HEK293 (cell line): ENCODE data around the gene PNPLA2.
A peak's percentile ranks its signal among the peaks of the same experiment; 100 is the strongest.

Experiments
- CTCF ChIA-PET: fragments of 350-600 bp; formaldehyde crosslinking; extraction: SDS; loops from one replicate; lab custom pipeline; 2021; ENCODE audit warnings: antibody characterized with exemption; lab: Yijun Ruan, JAX
- POLR2A ChIA-PET: fragments of 300-600 bp; formaldehyde crosslinking; extraction: SDS; loops from one replicate; lab custom pipeline; 2020; ENCODE audit warnings: antibody characterized with exemption, inconsistent platforms; lab: Yijun Ruan, JAX
- H3K27ac ChIP-seq: fragments of 200-500 bp; sonication (Bioruptor generic); 2 replicates; pipeline ENCODE4 v1.5.1; 2014; ENCODE audit warnings: low read depth, low read length, control low read depth, inconsistent platforms; ENCODE audit errors: extremely low read depth
- H3K36me3 ChIP-seq, 2 experiments: fragments of 200-500 bp in 1 of 2; sonication (Bioruptor generic) in 1 of 2; 1 replicate in 1 of 2; 2 replicates in 1 of 2; pipeline ENCODE4 v1.5.1; 2014 to 2017; ENCODE audit warnings: inconsistent platforms in 2 of 2, low read length in 2 of 2; ENCODE audit not compliant: control insufficient read depth in 2 of 2, insufficient read depth in 1 of 2
- H3K4me1 ChIP-seq: fragments of 200-500 bp; sonication (Bioruptor generic); 2 replicates; pipeline ENCODE4 v1.5.1; 2014; ENCODE audit warnings: mild to moderate bottlenecking, low read length, inconsistent platforms; ENCODE audit not compliant: control insufficient read depth, insufficient read depth
- H3K4me3 ChIP-seq: 2 replicates; pipeline ENCODE4 v1.5.1; 2011; ENCODE audit warnings: low read depth, mild to moderate bottlenecking, control low read depth, low read length, moderate library complexity
- H3K9me3 ChIP-seq: fragments of 200-500 bp; sonication (Bioruptor generic); 2 replicates; pipeline ENCODE4 v1.5.1; 2014; ENCODE audit warnings: low read depth, low read length, inconsistent platforms; ENCODE audit not compliant: control insufficient read depth, insufficient read depth
- EGR2 ChIP-seq: fragments of 450-650 bp; formaldehyde crosslinking; IDR thresholded peaks from 2 replicates; pipeline ENCODE4 v1.5.1; 2016; ENCODE audit warnings: low read depth, missing biosample characterization, missing genetic modification characterization
- FEZF1 ChIP-seq: fragments of 450-650 bp; formaldehyde crosslinking; IDR thresholded peaks from 2 replicates; pipeline ENCODE4 v1.5.1; 2016; ENCODE audit warnings: missing biosample characterization, missing genetic modification characterization
- GLIS1 ChIP-seq: fragments of 450-650 bp; formaldehyde crosslinking; IDR thresholded peaks from 2 replicates; pipeline ENCODE4 v1.5.1; 2016; ENCODE audit warnings: missing biosample characterization, missing genetic modification characterization
- HOXC10 ChIP-seq: sonication (generic); formaldehyde crosslinking; IDR thresholded peaks from 2 replicates; pipeline ENCODE4 v1.8.1; 2023; ENCODE audit warnings: mild to moderate bottlenecking, missing genetic modification reagents
- HOXD13 ChIP-seq: sonication (generic); formaldehyde crosslinking; IDR thresholded peaks from 2 replicates; pipeline ENCODE4 v1.8.0; 2022; ENCODE audit warnings: missing genetic modification reagents, borderline replicate concordance
- KLF10 ChIP-seq: fragments of 450-650 bp; IDR thresholded peaks from 2 replicates; pipeline ENCODE4 v1.5.1; 2018; ENCODE audit warnings: missing biosample characterization, mild to moderate bottlenecking, missing genetic modification characterization
- KLF16 ChIP-seq: fragments of 450-650 bp; formaldehyde crosslinking; IDR thresholded peaks from 2 replicates; pipeline ENCODE4 v1.5.1; 2017; ENCODE audit warnings: missing biosample characterization, missing genetic modification characterization
- KLF9 ChIP-seq: fragments of 450-650 bp; formaldehyde crosslinking; IDR thresholded peaks from 2 replicates; pipeline ENCODE4 v1.5.1; 2016; ENCODE audit warnings: missing biosample characterization, missing genetic modification characterization, low read depth
- OVOL3 ChIP-seq: fragments of 450-650 bp; formaldehyde crosslinking; IDR thresholded peaks from 2 replicates; pipeline ENCODE4 v1.5.1; 2016; ENCODE audit warnings: missing biosample characterization, missing genetic modification characterization
- PBX3 ChIP-seq: sonication (generic); formaldehyde crosslinking; IDR thresholded peaks from 2 replicates; pipeline ENCODE4 v1.8.1; 2022; ENCODE audit warnings: mild to moderate bottlenecking, moderate library complexity, missing genetic modification reagents
- REPIN1 ChIP-seq: fragments of 450-650 bp; formaldehyde crosslinking; IDR thresholded peaks from 2 replicates; pipeline ENCODE4 v1.5.1; 2017; ENCODE audit warnings: missing biosample characterization, missing genetic modification characterization, low read depth
- SP2 ChIP-seq: fragments of 450-650 bp; formaldehyde crosslinking; IDR thresholded peaks from 2 replicates; pipeline ENCODE4 v1.5.1; 2016; ENCODE audit warnings: missing biosample characterization, missing genetic modification characterization
- SP3 ChIP-seq: fragments of 450-650 bp; formaldehyde crosslinking; IDR thresholded peaks from 2 replicates; pipeline ENCODE4 v1.5.1; 2016; ENCODE audit warnings: missing biosample characterization, missing genetic modification characterization
- YY2 ChIP-seq: fragments of 450-650 bp; formaldehyde crosslinking; IDR thresholded peaks from 2 replicates; pipeline ENCODE4 v1.5.1; 2016; ENCODE audit warnings: missing biosample characterization, missing genetic modification characterization
- ZIC2 ChIP-seq: fragments of 450-650 bp; formaldehyde crosslinking; IDR thresholded peaks from 2 replicates; pipeline ENCODE4 v1.5.1; 2016; ENCODE audit warnings: missing biosample characterization, missing genetic modification characterization
- ZNF10 ChIP-seq: fragments of 450-650 bp; formaldehyde crosslinking; IDR thresholded peaks from 2 replicates; pipeline ENCODE4 v1.5.1; 2017; ENCODE audit warnings: missing biosample characterization, missing genetic modification characterization
- ZNF169 ChIP-seq: fragments of 450-650 bp; formaldehyde crosslinking; IDR thresholded peaks from 2 replicates; pipeline ENCODE4 v1.5.1; 2016; ENCODE audit warnings: missing biosample characterization, missing genetic modification characterization
- ZNF202 ChIP-seq: fragments of 450-650 bp; formaldehyde crosslinking; IDR thresholded peaks from 2 replicates; pipeline ENCODE4 v1.5.1; 2016; ENCODE audit warnings: missing biosample characterization, missing genetic modification characterization, borderline replicate concordance
- ZNF248 ChIP-seq: fragments of 450-650 bp; formaldehyde crosslinking; IDR thresholded peaks from 2 replicates; pipeline ENCODE4 v1.5.1; 2017; ENCODE audit warnings: missing biosample characterization, missing genetic modification characterization
- ZNF266 ChIP-seq: fragments of 450-650 bp; formaldehyde crosslinking; IDR thresholded peaks from 2 replicates; pipeline ENCODE4 v1.5.1; 2016; ENCODE audit warnings: missing biosample characterization, missing genetic modification characterization, low read depth
- ZNF335 ChIP-seq: fragments of 450-650 bp; formaldehyde crosslinking; conservative IDR thresholded peaks from 2 replicates; pipeline ENCODE4 v1.5.1; 2016; ENCODE audit warnings: missing biosample characterization, missing genetic modification characterization
- ZNF423 ChIP-seq: fragments of 450-650 bp; formaldehyde crosslinking; IDR thresholded peaks from 2 replicates; pipeline ENCODE4 v1.5.1; 2016; ENCODE audit warnings: missing biosample characterization, missing genetic modification characterization
- ZNF561 ChIP-seq: fragments of 450-650 bp; IDR thresholded peaks from 2 replicates; pipeline ENCODE4 v1.5.1; 2018; ENCODE audit warnings: missing biosample characterization, missing genetic modification characterization, borderline replicate concordance
- ZNF629 ChIP-seq: fragments of 450-650 bp; formaldehyde crosslinking; IDR thresholded peaks from 2 replicates; pipeline ENCODE4 v1.5.1; 2017; ENCODE audit warnings: missing biosample characterization, missing genetic modification characterization
- ZNF660 ChIP-seq: fragments of 450-650 bp; IDR thresholded peaks from 2 replicates; pipeline ENCODE4 v1.5.1; 2018; ENCODE audit warnings: missing biosample characterization, mild to moderate bottlenecking, missing genetic modification characterization
- ZNF792 ChIP-seq: fragments of 450-650 bp; formaldehyde crosslinking; IDR thresholded peaks from 2 replicates; pipeline ENCODE4 v1.5.1; 2016; ENCODE audit warnings: missing biosample characterization, missing genetic modification characterization
- ZSCAN23 ChIP-seq: fragments of 450-650 bp; formaldehyde crosslinking; IDR thresholded peaks from 2 replicates; pipeline ENCODE4 v1.5.1; 2016; ENCODE audit warnings: missing biosample characterization, missing genetic modification characterization
- ZSCAN30 ChIP-seq: fragments of 450-650 bp; IDR thresholded peaks from 2 replicates; pipeline ENCODE4 v1.5.1; 2018; ENCODE audit warnings: missing biosample characterization, mild to moderate bottlenecking, missing genetic modification characterization, moderate library complexity
- TF ChIP-seq, protein P1 (sequence below): fragments of 450-650 bp; formaldehyde crosslinking; IDR thresholded peaks from 2 replicates; pipeline ENCODE4 v1.5.1; 2016; ENCODE audit warnings: missing biosample characterization, missing genetic modification characterization
- TF ChIP-seq, protein P2 (sequence below): fragments of 450-650 bp; formaldehyde crosslinking; IDR thresholded peaks from 2 replicates; pipeline ENCODE4 v1.5.1; 2016; ENCODE audit warnings: missing biosample characterization, missing genetic modification characterization

The PNPLA2 gene

GRCh38 chr11:819129-819931, 616 bp downstream of the PNPLA2 start:
- Histone ChIP-seq H3K4me1 (0 out of 2 replicates have a peak, but pooled peaks cover 3% of the 10 kb centered on the region), H3K36me3 (peaks cover 4 to 37% of the 10 kb centered on the region in 2 experiments; a peak in 2 of 3 replicates), H3K9me3 (no peaks in the 10 kb centered on the region), H3K27ac (peak overlapping the region; percentile 81), H3K4me3 (peak overlapping the region; percentile 94)
- POLR2A ChIA-PET, result interaction anchor here (0.7 to 11.4 kb wide), 18 partner anchors 9 to 612 kb away, joined by 3 to 202 read pairs (median 6); partner anchors contain the start of genes BET1L, CD151, CEND1 and CRACR2B
- CTCF ChIA-PET, result interaction anchor here (0.9 to 2.1 kb wide), 2 partner anchors 15 to 21 kb away, joined by 3 to 5 read pairs; partner anchors contain the start of gene PIDD1
- no peak for TF ChIP-seq ZNF792 (tag by site-specific recombination)
- TF ChIP-seq YY2 (tag by site-specific recombination), result no peak
- peak; percentile 37; the same call in 1 of the 2 replicates for TF ChIP-seq PBX3 (CRISPR knock-in tag)
- TF ChIP-seq ZNF423, result peak; percentile 89
- TF ChIP-seq ZNF10 (tag by site-specific recombination), result no peak
- peak; percentile 67 for TF ChIP-seq ZIC2 (tag by site-specific recombination)
- TF ChIP-seq ZNF335, result no peak
- TF ChIP-seq, protein P1, sequence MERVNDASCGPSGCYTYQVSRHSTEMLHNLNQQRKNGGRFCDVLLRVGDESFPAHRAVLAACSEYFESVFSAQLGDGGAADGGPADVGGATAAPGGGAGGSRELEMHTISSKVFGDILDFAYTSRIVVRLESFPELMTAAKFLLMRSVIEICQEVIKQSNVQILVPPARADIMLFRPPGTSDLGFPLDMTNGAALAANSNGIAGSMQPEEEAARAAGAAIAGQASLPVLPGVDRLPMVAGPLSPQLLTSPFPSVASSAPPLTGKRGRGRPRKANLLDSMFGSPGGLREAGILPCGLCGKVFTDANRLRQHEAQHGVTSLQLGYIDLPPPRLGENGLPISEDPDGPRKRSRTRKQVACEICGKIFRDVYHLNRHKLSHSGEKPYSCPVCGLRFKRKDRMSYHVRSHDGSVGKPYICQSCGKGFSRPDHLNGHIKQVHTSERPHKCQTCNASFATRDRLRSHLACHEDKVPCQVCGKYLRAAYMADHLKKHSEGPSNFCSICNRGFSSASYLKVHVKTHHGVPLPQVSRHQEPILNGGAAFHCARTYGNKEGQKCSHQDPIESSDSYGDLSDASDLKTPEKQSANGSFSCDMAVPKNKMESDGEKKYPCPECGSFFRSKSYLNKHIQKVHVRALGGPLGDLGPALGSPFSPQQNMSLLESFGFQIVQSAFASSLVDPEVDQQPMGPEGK (tag by site-specific recombination), result peak; percentile 69
- TF ChIP-seq ZNF561, result peak; percentile 41; the same call in 1 of the 2 replicates
- no peak for TF ChIP-seq OVOL3 (tag by site-specific recombination)
- 0 out of 2 replicates have a peak, but pooled peaks have one; percentile 77 for TF ChIP-seq HOXC10 (CRISPR knock-in tag)
- TF ChIP-seq ZNF202 (tag by site-specific recombination), result no peak
- no peak for TF ChIP-seq REPIN1 (tag by site-specific recombination)
- peak; percentile 55 for TF ChIP-seq SP2 (tag by site-specific recombination)
- 0 out of 2 replicates have a peak, but pooled peaks have one; percentile 34 for TF ChIP-seq KLF16 (tag by site-specific recombination)
- TF ChIP-seq GLIS1 (tag by site-specific recombination), result peak; percentile 88
- TF ChIP-seq EGR2, result peak; percentile 49
- TF ChIP-seq KLF9 (tag by site-specific recombination), result peak; percentile 73
- TF ChIP-seq SP3 (tag by site-specific recombination), result peak; percentile 72
- TF ChIP-seq ZNF169, result no peak
- TF ChIP-seq ZNF660 (tag by site-specific recombination), result peak; percentile 30; the same call in 1 of the 2 replicates
- TF ChIP-seq ZSCAN30 (tag by site-specific recombination), result peak; percentile 20; the same call in 1 of the 2 replicates
- TF ChIP-seq KLF10 (tag by site-specific recombination), result peak; percentile 97
- TF ChIP-seq FEZF1 (tag by site-specific recombination), result no peak
- no peak for TF ChIP-seq ZSCAN23
- no peak for TF ChIP-seq ZNF629 (tag by site-specific recombination)
- no peak for TF ChIP-seq HOXD13 (CRISPR knock-in tag)
- TF ChIP-seq, protein P2, sequence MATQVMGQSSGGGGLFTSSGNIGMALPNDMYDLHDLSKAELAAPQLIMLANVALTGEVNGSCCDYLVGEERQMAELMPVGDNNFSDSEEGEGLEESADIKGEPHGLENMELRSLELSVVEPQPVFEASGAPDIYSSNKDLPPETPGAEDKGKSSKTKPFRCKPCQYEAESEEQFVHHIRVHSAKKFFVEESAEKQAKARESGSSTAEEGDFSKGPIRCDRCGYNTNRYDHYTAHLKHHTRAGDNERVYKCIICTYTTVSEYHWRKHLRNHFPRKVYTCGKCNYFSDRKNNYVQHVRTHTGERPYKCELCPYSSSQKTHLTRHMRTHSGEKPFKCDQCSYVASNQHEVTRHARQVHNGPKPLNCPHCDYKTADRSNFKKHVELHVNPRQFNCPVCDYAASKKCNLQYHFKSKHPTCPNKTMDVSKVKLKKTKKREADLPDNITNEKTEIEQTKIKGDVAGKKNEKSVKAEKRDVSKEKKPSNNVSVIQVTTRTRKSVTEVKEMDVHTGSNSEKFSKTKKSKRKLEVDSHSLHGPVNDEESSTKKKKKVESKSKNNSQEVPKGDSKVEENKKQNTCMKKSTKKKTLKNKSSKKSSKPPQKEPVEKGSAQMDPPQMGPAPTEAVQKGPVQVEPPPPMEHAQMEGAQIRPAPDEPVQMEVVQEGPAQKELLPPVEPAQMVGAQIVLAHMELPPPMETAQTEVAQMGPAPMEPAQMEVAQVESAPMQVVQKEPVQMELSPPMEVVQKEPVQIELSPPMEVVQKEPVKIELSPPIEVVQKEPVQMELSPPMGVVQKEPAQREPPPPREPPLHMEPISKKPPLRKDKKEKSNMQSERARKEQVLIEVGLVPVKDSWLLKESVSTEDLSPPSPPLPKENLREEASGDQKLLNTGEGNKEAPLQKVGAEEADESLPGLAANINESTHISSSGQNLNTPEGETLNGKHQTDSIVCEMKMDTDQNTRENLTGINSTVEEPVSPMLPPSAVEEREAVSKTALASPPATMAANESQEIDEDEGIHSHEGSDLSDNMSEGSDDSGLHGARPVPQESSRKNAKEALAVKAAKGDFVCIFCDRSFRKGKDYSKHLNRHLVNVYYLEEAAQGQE, result 0 out of 2 replicates have a peak, but pooled peaks have one; percentile 16
- no peak for TF ChIP-seq ZNF248 (tag by site-specific recombination)
- no peak for TF ChIP-seq ZNF266
